Loucy (cell line): ENCODE results near the gene ADARB2.

Experiments
- CTCF ChIP-seq: fragments of 200-600 bp; sonication (generic); conservative IDR thresholded peaks from 2 replicates; pipeline ENCODE4 v1.5.1; 2014; ENCODE audit warnings: mild to moderate bottlenecking, antibody characterized with exemption, low read length
- EZH2phosphoT487 ChIP-seq: fragments of 200-600 bp; IDR thresholded peaks from 2 replicates; pipeline ENCODE4 v1.6.1; 2018; ENCODE audit warnings: antibody characterized with exemption, mild to moderate bottlenecking, moderate library complexity, borderline replicate concordance

- TF ChIP-seq CTCF (no peak), EZH2phosphoT487 (no peak)
Observed at GRCh38 chr10:1290071-1290471, 447.3 kb downstream of the ADARB2 start.
